NT2/D1 (cell line): ENCODE results near the gene ZSWIM5.

Experiments
- SUZ12 ChIP-seq: IDR thresholded peaks from 2 replicates; pipeline ENCODE4 v1.6.1; 2011; ENCODE audit not compliant: insufficient read length, insufficient read depth; ENCODE audit errors: extremely low read depth
- YY1 ChIP-seq: IDR thresholded peaks from 2 replicates; pipeline ENCODE4 v1.6.1; 2011; ENCODE audit not compliant: insufficient read length, insufficient read depth

GRCh38 chr1:45111239-45111638, 95.2 kb downstream of the ZSWIM5 start:
- TF ChIP-seq SUZ12 (no peak), YY1 (no peak)
